ENCODE measurements around the gene HDGFL2.

The HDGFL2 gene

GRCh38 chr19:4495471-4495870 is 23.4 kb downstream of the HDGFL2 start:
- Histone ChIP-seq H3K9ac (ENCODE audit: low read length) (no peak overlapping the region), H3K4me3 (ENCODE audit: low read length) (no peak overlapping the region), H3K9me3 (ENCODE audit: control insufficient read depth, low read length) (no peaks in the 10 kb centered on the region), H3K36me3 (ENCODE audit: control insufficient read depth, insufficient read depth, low read length, severe bottlenecking) (peaks cover 66% of the 10 kb centered on the region), H3K4me1 (ENCODE audit: control insufficient read depth, insufficient read depth, low read length) (no peaks in the 10 kb centered on the region), H3K27me3 (replicated peaks; ENCODE audit: control insufficient read depth, insufficient read depth, low read length) (no peaks in the 10 kb centered on the region)
- DNase-seq (ENCODE audit: low read depth): no peak

DNA sequence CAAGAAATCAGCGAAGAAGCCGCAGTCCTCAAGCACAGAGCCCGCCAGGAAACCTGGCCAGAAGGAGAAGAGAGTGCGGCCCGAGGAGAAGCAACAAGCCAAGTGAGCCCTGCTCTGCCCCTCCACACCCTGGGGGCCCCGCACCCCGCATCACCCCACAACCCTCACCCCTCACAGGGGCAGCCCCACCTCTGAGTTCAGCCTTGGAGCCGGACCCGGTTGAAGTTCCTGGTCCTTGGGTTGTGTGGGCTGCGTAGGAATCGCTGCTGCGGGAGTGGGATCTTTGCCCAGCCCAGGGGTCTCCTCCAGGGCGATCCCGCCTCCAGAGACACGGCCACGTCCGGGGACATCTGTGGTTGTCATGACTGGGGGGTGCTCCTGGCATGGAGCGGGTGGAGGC is 24.2 kb downstream of the HDGFL2 start:
- H3K4me3 ChIP-seq (ENCODE audit: low read length): no peak overlapping the region
- H3K36me3 ChIP-seq (ENCODE audit: control insufficient read depth, insufficient read depth, low read length, severe bottlenecking): peaks cover 69% of the 10 kb centered on the region
- no peak for DNase-seq (ENCODE audit: low read depth)
- no peaks in the 10 kb centered on the region for H3K4me1 ChIP-seq (ENCODE audit: control insufficient read depth, insufficient read depth, low read length)
- H3K9me3 ChIP-seq (ENCODE audit: control insufficient read depth, low read length): no peaks in the 10 kb centered on the region
- H3K9ac ChIP-seq (ENCODE audit: low read length): no peak overlapping the region
- H3K27me3 ChIP-seq (replicated peaks; ENCODE audit: control insufficient read depth, insufficient read depth, low read length): no peaks in the 10 kb centered on the region

DNA sequence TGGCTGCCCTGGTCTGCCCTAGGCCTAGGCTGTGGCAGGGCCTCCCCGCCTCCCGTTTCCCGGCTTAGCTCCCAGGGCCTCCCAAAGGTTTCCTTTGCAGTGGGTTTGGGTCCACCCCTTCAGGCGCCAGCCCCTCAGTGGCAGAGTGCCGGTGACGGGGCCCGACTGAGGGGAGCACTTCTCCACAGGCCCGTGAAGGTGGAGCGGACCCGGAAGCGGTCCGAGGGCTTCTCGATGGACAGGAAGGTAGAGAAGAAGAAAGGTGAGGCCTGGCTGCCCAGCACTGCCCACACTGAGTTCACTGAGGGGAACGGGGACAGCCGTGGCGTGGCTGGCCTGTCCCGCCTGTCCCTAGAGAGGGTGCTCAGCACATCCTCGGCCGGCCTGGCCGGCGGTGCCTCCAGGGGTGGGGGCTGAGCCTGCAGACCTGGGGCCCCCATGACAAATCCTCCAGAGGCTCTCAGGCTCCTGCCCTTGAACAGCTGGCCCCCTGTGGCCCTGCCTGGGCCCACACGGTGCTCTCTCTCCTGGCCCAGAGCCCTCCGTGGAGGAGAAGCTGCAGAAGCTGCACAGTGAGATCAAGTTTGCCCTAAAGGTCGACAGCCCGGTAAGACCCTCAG is 25.8 kb downstream of the HDGFL2 start:
- H3K4me3 ChIP-seq (ENCODE audit: low read length): no peak overlapping the region
- no peak for DNase-seq (ENCODE audit: low read depth)
- H3K4me1 ChIP-seq (ENCODE audit: control insufficient read depth, insufficient read depth, low read length): no peaks in the 10 kb centered on the region
- peaks cover 78% of the 10 kb centered on the region for H3K36me3 ChIP-seq (ENCODE audit: control insufficient read depth, insufficient read depth, low read length, severe bottlenecking)
- H3K9me3 ChIP-seq (ENCODE audit: control insufficient read depth, low read length): no peaks in the 10 kb centered on the region
- H3K9ac ChIP-seq (ENCODE audit: low read length): no peak overlapping the region
- no peaks in the 10 kb centered on the region for H3K27me3 ChIP-seq (replicated peaks; ENCODE audit: control insufficient read depth, insufficient read depth, low read length)

GRCh38 chr19:4498694-4499093 is 26.6 kb downstream of the HDGFL2 start:
- Histone ChIP-seq H3K4me3 (ENCODE audit: low read length) (no peak overlapping the region), H3K4me1 (ENCODE audit: control insufficient read depth, insufficient read depth, low read length) (no peaks in the 10 kb centered on the region), H3K36me3 (ENCODE audit: control insufficient read depth, insufficient read depth, low read length, severe bottlenecking) (peaks cover 79% of the 10 kb centered on the region), H3K9ac (ENCODE audit: low read length) (no peak overlapping the region), H3K9me3 (ENCODE audit: control insufficient read depth, low read length) (no peaks in the 10 kb centered on the region), H3K27me3 (replicated peaks; ENCODE audit: control insufficient read depth, insufficient read depth, low read length) (no peaks in the 10 kb centered on the region)
- DNase-seq (ENCODE audit: low read depth): no peak

DNA sequence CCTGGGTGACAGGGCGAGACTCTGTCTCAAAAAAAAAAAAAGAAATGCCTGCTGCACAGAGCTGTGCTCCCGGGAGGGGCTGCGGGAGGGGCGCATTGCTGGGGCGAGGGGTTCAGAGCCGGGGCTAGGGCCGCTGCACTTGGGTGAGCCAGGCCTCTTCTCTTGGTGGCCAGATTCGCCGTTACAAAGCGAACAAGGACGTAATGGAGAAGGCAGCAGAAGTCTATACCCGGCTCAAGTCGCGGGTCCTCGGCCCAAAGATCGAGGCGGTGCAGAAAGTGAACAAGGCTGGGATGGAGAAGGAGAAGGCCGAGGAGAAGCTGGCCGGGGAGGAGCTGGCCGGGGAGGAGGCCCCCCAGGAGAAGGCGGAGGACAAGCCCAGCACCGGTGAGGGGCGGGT is 27.2 kb downstream of the HDGFL2 start:
- no peaks in the 10 kb centered on the region for H3K9me3 ChIP-seq (ENCODE audit: control insufficient read depth, low read length)
- no peak overlapping the region for H3K4me3 ChIP-seq (ENCODE audit: low read length)
- DNase-seq (ENCODE audit: low read depth): no peak
- peaks cover 79% of the 10 kb centered on the region for H3K36me3 ChIP-seq (ENCODE audit: control insufficient read depth, insufficient read depth, low read length, severe bottlenecking)
- H3K4me1 ChIP-seq (ENCODE audit: control insufficient read depth, insufficient read depth, low read length): peaks cover 3% of the 10 kb centered on the region
- no peaks in the 10 kb centered on the region for H3K27me3 ChIP-seq (replicated peaks; ENCODE audit: control insufficient read depth, insufficient read depth, low read length)
- H3K9ac ChIP-seq (ENCODE audit: low read length): no peak overlapping the region

GRCh38 chr19:4499855-4500254 is 27.8 kb downstream of the HDGFL2 start:
- no peak overlapping the region for H3K9ac ChIP-seq (ENCODE audit: low read length)
- H3K9me3 ChIP-seq (ENCODE audit: control insufficient read depth, low read length): no peaks in the 10 kb centered on the region
- no peak for DNase-seq (ENCODE audit: low read depth)
- H3K4me3 ChIP-seq (ENCODE audit: low read length): no peak overlapping the region
- H3K4me1 ChIP-seq (ENCODE audit: control insufficient read depth, insufficient read depth, low read length): peaks cover 8% of the 10 kb centered on the region
- peaks cover 79% of the 10 kb centered on the region for H3K36me3 ChIP-seq (ENCODE audit: control insufficient read depth, insufficient read depth, low read length, severe bottlenecking)
- H3K27me3 ChIP-seq (replicated peaks; ENCODE audit: control insufficient read depth, insufficient read depth, low read length): no peaks in the 10 kb centered on the region

GRCh38 chr19:4500841-4501591 is 28.9 kb downstream of the HDGFL2 start:
- Histone ChIP-seq H3K9ac (ENCODE audit: low read length) (no peak overlapping the region), H3K9me3 (ENCODE audit: control insufficient read depth, low read length) (no peaks in the 10 kb centered on the region), H3K36me3 (ENCODE audit: control insufficient read depth, insufficient read depth, low read length, severe bottlenecking) (peaks cover 80% of the 10 kb centered on the region), H3K27me3 (replicated peaks; ENCODE audit: control insufficient read depth, insufficient read depth, low read length) (no peaks in the 10 kb centered on the region), H3K4me1 (ENCODE audit: control insufficient read depth, insufficient read depth, low read length) (peaks cover 10% of the 10 kb centered on the region), H3K4me3 (ENCODE audit: low read length) (no peak overlapping the region)
- DNase-seq (ENCODE audit: low read depth): no peak

DNA sequence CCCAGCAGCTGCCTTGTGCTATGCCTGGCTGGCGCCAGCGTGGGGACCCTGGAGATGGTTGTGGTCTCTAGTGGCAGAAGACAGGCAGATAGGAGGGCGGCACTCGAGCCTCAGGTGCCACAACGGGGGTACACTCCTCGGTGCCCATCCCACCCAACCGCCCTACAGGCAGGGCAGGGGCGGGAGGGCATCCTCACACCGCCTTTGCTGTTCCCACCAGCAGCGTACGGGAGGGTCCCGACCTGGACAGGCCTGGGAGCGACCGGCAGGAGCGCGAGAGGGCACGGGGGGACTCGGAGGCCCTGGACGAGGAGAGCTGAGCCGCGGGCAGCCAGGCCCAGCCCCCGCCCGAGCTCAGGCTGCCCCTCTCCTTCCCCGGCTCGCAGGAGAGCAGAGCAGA is 29.6 kb downstream of the HDGFL2 start:
- no peak overlapping the region for H3K9ac ChIP-seq (ENCODE audit: low read length)
- no peak overlapping the region for H3K4me3 ChIP-seq (ENCODE audit: low read length)
- no peaks in the 10 kb centered on the region for H3K27me3 ChIP-seq (replicated peaks; ENCODE audit: control insufficient read depth, insufficient read depth, low read length)
- no peaks in the 10 kb centered on the region for H3K9me3 ChIP-seq (ENCODE audit: control insufficient read depth, low read length)
- H3K4me1 ChIP-seq (ENCODE audit: control insufficient read depth, insufficient read depth, low read length): peaks cover 17% of the 10 kb centered on the region
- no peak for DNase-seq (ENCODE audit: low read depth)
- H3K36me3 ChIP-seq (ENCODE audit: control insufficient read depth, insufficient read depth, low read length, severe bottlenecking): peaks cover 80% of the 10 kb centered on the region

DNA sequence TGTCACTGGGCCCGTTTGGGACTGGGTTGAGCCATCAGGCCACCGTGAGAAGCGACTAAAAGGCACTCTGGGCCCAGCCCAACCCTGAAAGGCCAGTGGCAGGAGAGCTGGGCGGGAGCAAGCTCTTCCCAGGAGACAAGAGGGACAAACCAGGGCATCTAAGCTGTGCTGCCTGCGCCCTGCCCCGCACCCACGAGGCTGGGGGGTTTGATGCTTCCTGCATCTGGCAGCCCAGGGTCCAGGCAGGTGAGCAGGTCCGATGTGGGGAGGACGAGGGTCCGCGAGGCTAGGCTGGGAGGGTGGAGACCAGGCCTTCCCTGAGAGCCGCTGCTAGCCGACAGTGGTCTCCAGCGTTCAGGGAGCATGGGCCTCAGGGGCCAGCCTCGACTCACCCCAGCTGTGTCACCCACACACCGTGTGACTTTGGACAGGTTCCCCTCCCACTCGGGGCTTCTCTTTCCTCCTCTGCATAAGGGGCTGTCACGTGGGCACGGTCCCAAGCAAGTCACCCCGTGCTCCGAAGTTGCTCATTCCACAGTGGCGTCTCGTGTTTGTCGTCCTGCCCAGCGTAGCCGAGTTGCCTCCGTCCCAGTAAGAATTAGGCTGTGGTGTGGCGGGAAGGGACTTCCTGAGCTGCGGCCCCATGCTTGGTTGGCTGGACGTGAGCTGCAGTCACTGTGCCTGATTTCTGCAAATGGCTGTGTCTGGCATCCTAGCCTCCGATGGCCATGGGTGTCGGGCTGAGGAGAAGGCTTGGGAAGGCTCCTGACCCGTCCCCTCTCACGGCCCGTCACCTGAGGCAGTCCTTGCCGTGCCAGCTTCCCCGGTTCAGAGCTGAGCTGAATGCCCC is 30.4 kb downstream of the HDGFL2 start:
- H3K4me3 ChIP-seq (ENCODE audit: low read length): no peak overlapping the region
- H3K4me1 ChIP-seq (ENCODE audit: control insufficient read depth, insufficient read depth, low read length): peaks cover 25% of the 10 kb centered on the region
- H3K9ac ChIP-seq (ENCODE audit: low read length): no peak overlapping the region
- H3K9me3 ChIP-seq (ENCODE audit: control insufficient read depth, low read length): no peaks in the 10 kb centered on the region
- no peak for DNase-seq (ENCODE audit: low read depth)
- H3K36me3 ChIP-seq (ENCODE audit: control insufficient read depth, insufficient read depth, low read length, severe bottlenecking): peaks cover 84% of the 10 kb centered on the region
- H3K27me3 ChIP-seq (replicated peaks; ENCODE audit: control insufficient read depth, insufficient read depth, low read length): no peaks in the 10 kb centered on the region

- Histone ChIP-seq H3K4me3 (ENCODE audit: low read length) (no peak overlapping the region), H3K36me3 (ENCODE audit: control insufficient read depth, insufficient read depth, low read length, severe bottlenecking) (peaks cover 84% of the 10 kb centered on the region), H3K4me1 (ENCODE audit: control insufficient read depth, insufficient read depth, low read length) (peaks cover 29% of the 10 kb centered on the region), H3K9ac (ENCODE audit: low read length) (no peak overlapping the region), H3K9me3 (ENCODE audit: control insufficient read depth, low read length) (no peaks in the 10 kb centered on the region), H3K27me3 (replicated peaks; ENCODE audit: control insufficient read depth, insufficient read depth, low read length) (no peaks in the 10 kb centered on the region)
- no peak for DNase-seq (ENCODE audit: low read depth)
These were observed 31.2 kb downstream of the HDGFL2 start for GRCh38 chr19:4503132-4503824.

DNA sequence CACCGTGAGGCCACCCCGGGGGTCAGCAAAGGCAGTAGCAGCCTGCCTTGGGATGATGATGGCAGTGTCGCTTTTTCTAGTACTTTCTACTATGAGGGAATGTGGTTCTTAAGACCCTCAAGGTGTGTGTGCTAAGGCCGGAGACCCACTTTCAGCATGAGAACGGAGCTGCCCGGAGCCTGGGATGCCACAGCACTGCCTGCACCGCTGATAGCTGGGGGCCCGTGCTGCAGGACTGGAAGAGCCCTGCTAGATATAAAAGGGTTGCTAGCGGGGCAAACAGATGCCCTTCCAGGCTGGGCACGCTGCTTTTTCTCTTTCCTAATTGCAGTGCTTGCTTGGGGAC is 31.7 kb downstream of the HDGFL2 start:
- peaks cover 29% of the 10 kb centered on the region for H3K4me1 ChIP-seq (ENCODE audit: control insufficient read depth, insufficient read depth, low read length)
- no peaks in the 10 kb centered on the region for H3K27me3 ChIP-seq (replicated peaks; ENCODE audit: control insufficient read depth, insufficient read depth, low read length)
- H3K9me3 ChIP-seq (ENCODE audit: control insufficient read depth, low read length): no peaks in the 10 kb centered on the region
- no peak overlapping the region for H3K4me3 ChIP-seq (ENCODE audit: low read length)
- peaks cover 83% of the 10 kb centered on the region for H3K36me3 ChIP-seq (ENCODE audit: control insufficient read depth, insufficient read depth, low read length, severe bottlenecking)
- H3K9ac ChIP-seq (ENCODE audit: low read length): peak overlapping the region; percentile 34
- no peak for DNase-seq (ENCODE audit: low read depth)

All from adipocyte (in vitro differentiated cells).